ENCODE measurements around the gene SLC27A5.

Gene SLC27A5

GRCh38 chr19:58538257-58539168, 26.7 kb upstream of the SLC27A5 start:
- Histone ChIP-seq H3K36me3 (ENCODE audit: control insufficient read depth in 2 of 2, insufficient read depth in 2 of 2, low read length in 2 of 2) (no peaks in the 10 kb centered on the region), H3K4me1 (ENCODE audit: control insufficient read depth, insufficient read depth, low read length) (peaks cover 5% of the 10 kb centered on the region), H3K27ac (ENCODE audit: low read length) (no peak overlapping the region), H3K9me3 (ENCODE audit: control insufficient read depth in 2 of 2, low read length in 2 of 2) (no peaks in the 10 kb centered on the region), H3K27me3 (ENCODE audit: control insufficient read depth in 1 of 2, insufficient read depth in 2 of 2, low read length in 2 of 2) (peaks cover 12 to 19% of the 10 kb centered on the region in 2 donors), H3K9ac (ENCODE audit: low read length in 2 of 2) (no peak overlapping the region), H3K4me3 (ENCODE audit: low read length in 2 of 2) (peak overlapping the region in 1 of 2 donors; percentile 22)

- H3K36me3 ChIP-seq (ENCODE audit: control insufficient read depth in 2 of 2, insufficient read depth in 2 of 2, low read length in 2 of 2): no peaks in the 10 kb centered on the region
- no peak overlapping the region for H3K4me3 ChIP-seq (ENCODE audit: low read length in 2 of 2)
- H3K9me3 ChIP-seq (ENCODE audit: control insufficient read depth in 2 of 2, low read length in 2 of 2): no peaks in the 10 kb centered on the region
- peaks cover 3% of the 10 kb centered on the region for H3K4me1 ChIP-seq (ENCODE audit: control insufficient read depth, insufficient read depth, low read length)
- no peak overlapping the region for H3K27ac ChIP-seq (ENCODE audit: low read length)
- H3K27me3 ChIP-seq (ENCODE audit: control insufficient read depth in 1 of 2, insufficient read depth in 2 of 2, low read length in 2 of 2): peaks cover 12 to 19% of the 10 kb centered on the region in 2 donors
- H3K9ac ChIP-seq (ENCODE audit: low read length in 2 of 2): no peak overlapping the region
Observed at GRCh38 chr19:58536852-58537798, 25.3 kb upstream of the SLC27A5 start.

GRCh38 chr19:58535857-58536256, 24.1 kb upstream of the SLC27A5 start:
- no peaks in the 10 kb centered on the region for H3K9me3 ChIP-seq (ENCODE audit: control insufficient read depth in 2 of 2, low read length in 2 of 2)
- peaks cover 15 to 19% of the 10 kb centered on the region in 2 donors for H3K27me3 ChIP-seq (ENCODE audit: control insufficient read depth in 1 of 2, insufficient read depth in 2 of 2, low read length in 2 of 2)
- H3K4me3 ChIP-seq (ENCODE audit: low read length in 2 of 2): no peak overlapping the region
- H3K27ac ChIP-seq (ENCODE audit: low read length): no peak overlapping the region
- no peak overlapping the region for H3K9ac ChIP-seq (ENCODE audit: low read length in 2 of 2)
- no peaks in the 10 kb centered on the region for H3K36me3 ChIP-seq (ENCODE audit: control insufficient read depth in 2 of 2, insufficient read depth in 2 of 2, low read length in 2 of 2)
- H3K4me1 ChIP-seq (ENCODE audit: control insufficient read depth, insufficient read depth, low read length): peaks cover 3% of the 10 kb centered on the region

GRCh38 chr19:58531034-58531840, 19.4 kb upstream of the SLC27A5 start:
- H3K4me1 ChIP-seq (ENCODE audit: control insufficient read depth, insufficient read depth, low read length): no peaks in the 10 kb centered on the region
- peaks cover 0 to 3% of the 10 kb centered on the region in 2 donors for H3K27me3 ChIP-seq (ENCODE audit: control insufficient read depth in 1 of 2, insufficient read depth in 2 of 2, low read length in 2 of 2)
- H3K9ac ChIP-seq (ENCODE audit: low read length in 2 of 2): no peak overlapping the region
- H3K36me3 ChIP-seq (ENCODE audit: control insufficient read depth in 2 of 2, insufficient read depth in 2 of 2, low read length in 2 of 2): no peaks in the 10 kb centered on the region
- H3K9me3 ChIP-seq (ENCODE audit: control insufficient read depth in 2 of 2, low read length in 2 of 2): no peaks in the 10 kb centered on the region
- H3K4me3 ChIP-seq (ENCODE audit: low read length in 2 of 2): no peak overlapping the region
- H3K27ac ChIP-seq (ENCODE audit: low read length): no peak overlapping the region

- Histone ChIP-seq H3K27ac (ENCODE audit: low read length) (no peak overlapping the region), H3K4me3 (ENCODE audit: low read length in 2 of 2) (no peak overlapping the region), H3K27me3 (ENCODE audit: control insufficient read depth in 1 of 2, insufficient read depth in 2 of 2, low read length in 2 of 2) (peaks cover 0 to 3% of the 10 kb centered on the region in 2 donors), H3K9me3 (ENCODE audit: control insufficient read depth in 2 of 2, low read length in 2 of 2) (no peaks in the 10 kb centered on the region), H3K9ac (ENCODE audit: low read length in 2 of 2) (no peak overlapping the region), H3K4me1 (ENCODE audit: control insufficient read depth, insufficient read depth, low read length) (no peaks in the 10 kb centered on the region), H3K36me3 (ENCODE audit: control insufficient read depth in 2 of 2, insufficient read depth in 2 of 2, low read length in 2 of 2) (no peaks in the 10 kb centered on the region)
Observed at GRCh38 chr19:58529405-58529804, 17.6 kb upstream of the SLC27A5 start.

GRCh38 chr19:58522709-58523108, 10.9 kb upstream of the SLC27A5 start:
- no peaks in the 10 kb centered on the region for H3K9me3 ChIP-seq (ENCODE audit: control insufficient read depth in 2 of 2, low read length in 2 of 2)
- no peak overlapping the region for H3K4me3 ChIP-seq (ENCODE audit: low read length in 2 of 2)
- H3K27me3 ChIP-seq (ENCODE audit: control insufficient read depth in 1 of 2, insufficient read depth in 2 of 2, low read length in 2 of 2): no peaks in the 10 kb centered on the region
- no peak overlapping the region for H3K9ac ChIP-seq (ENCODE audit: low read length in 2 of 2)
- H3K27ac ChIP-seq (ENCODE audit: low read length): no peak overlapping the region
- H3K36me3 ChIP-seq (ENCODE audit: control insufficient read depth in 2 of 2, insufficient read depth in 2 of 2, low read length in 2 of 2): no peaks in the 10 kb centered on the region
- peaks cover 23% of the 10 kb centered on the region for H3K4me1 ChIP-seq (ENCODE audit: control insufficient read depth, insufficient read depth, low read length)

GRCh38 chr19:58521651-58522050, 9.9 kb upstream of the SLC27A5 start:
- no peak overlapping the region for H3K27ac ChIP-seq (ENCODE audit: low read length)
- H3K9me3 ChIP-seq (ENCODE audit: control insufficient read depth in 2 of 2, low read length in 2 of 2): no peaks in the 10 kb centered on the region
- H3K9ac ChIP-seq (ENCODE audit: low read length in 2 of 2): no peak overlapping the region
- peaks cover 3 to 7% of the 10 kb centered on the region in 2 donors for H3K36me3 ChIP-seq (ENCODE audit: control insufficient read depth in 2 of 2, insufficient read depth in 2 of 2, low read length in 2 of 2)
- no peaks in the 10 kb centered on the region for H3K27me3 ChIP-seq (ENCODE audit: control insufficient read depth in 1 of 2, insufficient read depth in 2 of 2, low read length in 2 of 2)
- H3K4me3 ChIP-seq (ENCODE audit: low read length in 2 of 2): no peak overlapping the region
- H3K4me1 ChIP-seq (ENCODE audit: control insufficient read depth, insufficient read depth, low read length): peaks cover 28% of the 10 kb centered on the region

GRCh38 chr19:58520257-58520599, 8.4 kb upstream of the SLC27A5 start:
- Histone ChIP-seq H3K4me1 (ENCODE audit: control insufficient read depth, insufficient read depth, low read length) (peaks cover 36% of the 10 kb centered on the region), H3K9ac (ENCODE audit: low read length in 2 of 2) (peak overlapping the region; percentile 93 to 96), H3K4me3 (ENCODE audit: low read length in 2 of 2) (peak overlapping the region; percentile 88 to 95), H3K36me3 (ENCODE audit: control insufficient read depth in 2 of 2, insufficient read depth in 2 of 2, low read length in 2 of 2) (peaks cover 6 to 16% of the 10 kb centered on the region in 2 donors), H3K27me3 (ENCODE audit: control insufficient read depth in 1 of 2, insufficient read depth in 2 of 2, low read length in 2 of 2) (no peaks in the 10 kb centered on the region), H3K9me3 (ENCODE audit: control insufficient read depth in 2 of 2, low read length in 2 of 2) (no peaks in the 10 kb centered on the region), H3K27ac (ENCODE audit: low read length) (peak overlapping the region; percentile 95)

GRCh38 chr19:58519355-58520256, 7.8 kb upstream of the SLC27A5 start, which contains the start of gene ZBTB45:
ZBTB45 (minus strand) TSS chr19:58519810; CDS start chr19:58517673, 2,137 bp downstream.
- Histone ChIP-seq H3K9me3 (ENCODE audit: control insufficient read depth in 2 of 2, low read length in 2 of 2) (no peaks in the 10 kb centered on the region), H3K27me3 (ENCODE audit: control insufficient read depth in 1 of 2, insufficient read depth in 2 of 2, low read length in 2 of 2) (no peaks in the 10 kb centered on the region), H3K27ac (ENCODE audit: low read length) (peak within 1 kb of the TSS; percentile 95), H3K36me3 (ENCODE audit: control insufficient read depth in 2 of 2, insufficient read depth in 2 of 2, low read length in 2 of 2) (peaks cover 6 to 16% of the 10 kb centered on the region in 2 donors), H3K4me1 (ENCODE audit: control insufficient read depth, insufficient read depth, low read length) (peaks cover 37% of the 10 kb centered on the region), H3K9ac (ENCODE audit: low read length in 2 of 2) (peak within 1 kb of the TSS; percentile 93 to 96), H3K4me3 (ENCODE audit: low read length in 2 of 2) (peak within 1 kb of the TSS; percentile 88 to 95)

All from stomach smooth muscle (tissue), 2 donors.